Thyroid gland (tissue), 4 donors: ENCODE measurements around the gene CLIP4.

ENCODE experiments used
- POLR2A ChIP-seq, 2 donors: fragments of 450-650 bp; IDR thresholded peaks; one replicate each; pipeline ENCODE4 v1.6.1; 2017; ENCODE audit warnings: antibody characterized with exemption in 2 of 2, mild to moderate bottlenecking in 2 of 2, moderate library complexity in 1 of 2
- TF ChIP-seq, protein P1 (sequence below), 6 experiments: fragments of 200-600 bp in 3 of 6; fragments of 450-650 bp in 3 of 6; sonication (generic) in 3 of 6; IDR thresholded peaks; one replicate each; pipeline ENCODE4 v1.5.1; 2016 to 2019; ENCODE audit warnings: antibody characterized with exemption in 6 of 6, mild to moderate bottlenecking in 2 of 6, inconsistent platforms in 1 of 6, moderate library complexity in 1 of 6

DNA sequence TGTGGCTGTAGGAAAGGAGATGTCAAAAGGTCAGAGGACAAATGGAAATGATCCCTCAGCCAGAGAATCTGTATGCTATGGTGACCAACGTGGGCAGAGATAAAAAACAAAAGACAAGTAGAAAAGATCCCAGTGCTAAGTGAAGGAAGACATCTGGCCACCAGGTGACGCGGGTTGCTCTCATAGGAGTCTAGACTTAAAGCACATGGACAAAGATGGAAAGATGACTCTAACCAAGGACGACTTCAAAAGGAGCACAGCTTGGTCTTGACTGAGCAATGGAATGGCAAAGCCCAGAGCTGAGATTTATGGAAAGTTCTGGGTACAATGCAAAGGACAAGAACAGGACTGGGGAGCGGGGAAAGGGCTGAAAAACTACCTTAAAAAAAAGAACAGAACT lies 96.8 kb downstream of the CLIP4 start:
- no peak for TF ChIP-seq POLR2A (IDR thresholded peaks at IDR 0.05)
- TF ChIP-seq, protein P1, sequence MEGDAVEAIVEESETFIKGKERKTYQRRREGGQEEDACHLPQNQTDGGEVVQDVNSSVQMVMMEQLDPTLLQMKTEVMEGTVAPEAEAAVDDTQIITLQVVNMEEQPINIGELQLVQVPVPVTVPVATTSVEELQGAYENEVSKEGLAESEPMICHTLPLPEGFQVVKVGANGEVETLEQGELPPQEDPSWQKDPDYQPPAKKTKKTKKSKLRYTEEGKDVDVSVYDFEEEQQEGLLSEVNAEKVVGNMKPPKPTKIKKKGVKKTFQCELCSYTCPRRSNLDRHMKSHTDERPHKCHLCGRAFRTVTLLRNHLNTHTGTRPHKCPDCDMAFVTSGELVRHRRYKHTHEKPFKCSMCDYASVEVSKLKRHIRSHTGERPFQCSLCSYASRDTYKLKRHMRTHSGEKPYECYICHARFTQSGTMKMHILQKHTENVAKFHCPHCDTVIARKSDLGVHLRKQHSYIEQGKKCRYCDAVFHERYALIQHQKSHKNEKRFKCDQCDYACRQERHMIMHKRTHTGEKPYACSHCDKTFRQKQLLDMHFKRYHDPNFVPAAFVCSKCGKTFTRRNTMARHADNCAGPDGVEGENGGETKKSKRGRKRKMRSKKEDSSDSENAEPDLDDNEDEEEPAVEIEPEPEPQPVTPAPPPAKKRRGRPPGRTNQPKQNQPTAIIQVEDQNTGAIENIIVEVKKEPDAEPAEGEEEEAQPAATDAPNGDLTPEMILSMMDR (IDR thresholded peaks at IDR 0.05): peak in 1 of 6 experiments; percentile 16
